Measurements from ENCODE around the gene MIS18A.

Gene MIS18A

GRCh38 chr21:32253215-32253641, 25.6 kb downstream of the MIS18A start:
- no peak for DNase-seq (ENCODE audit: low spot score)

- DNase-seq (ENCODE audit: low spot score) = no peak
Measured at GRCh38 chr21:32252136-32252535, 26.7 kb downstream of the MIS18A start.

- no peak for DNase-seq (ENCODE audit: low spot score)
Measured at GRCh38 chr21:32249511-32250280, 29.2 kb downstream of the MIS18A start.

- no peak for DNase-seq (ENCODE audit: low spot score)
Measured at GRCh38 chr21:32248571-32249461, 30.0 kb downstream of the MIS18A start.

- DNase-seq (ENCODE audit: low spot score) = no peak
Measured at GRCh38 chr21:32246571-32247140, 32.2 kb downstream of the MIS18A start.

GRCh38 chr21:32245971-32246370, 32.9 kb downstream of the MIS18A start:
- DNase-seq (ENCODE audit: low spot score) = no peak

GRCh38 chr21:32240851-32241687, 37.8 kb downstream of the MIS18A start:
- DNase-seq (ENCODE audit: low spot score) = no peak

GRCh38 chr21:32239551-32239950, 39.3 kb downstream of the MIS18A start:
- no peak for DNase-seq (ENCODE audit: low spot score)

GRCh38 chr21:32238063-32238462, 40.8 kb downstream of the MIS18A start:
- no peak for DNase-seq (ENCODE audit: low spot score)

GRCh38 chr21:32237021-32237420, 41.8 kb downstream of the MIS18A start:
- DNase-seq (ENCODE audit: low spot score) = no peak

- DNase-seq (ENCODE audit: low spot score) = no peak
Measured at GRCh38 chr21:32233722-32234301, 45.0 kb downstream of the MIS18A start.

GRCh38 chr21:32233055-32233546, 45.7 kb downstream of the MIS18A start:
- DNase-seq (ENCODE audit: low spot score) = no peak

- DNase-seq (ENCODE audit: low spot score) = no peak
Measured at GRCh38 chr21:32226444-32226843, 52.4 kb downstream of the MIS18A start.

Measured in germinal center (tissue), 1 donor.